Peyer's patch (tissue), 4 donors: ENCODE data around the gene ARL8B.

Experiments used
- CTCF ChIP-seq, 6 experiments: fragments of 450-650 bp in 4 of 6; fragments of 200-600 bp in 2 of 6; sonication (generic) in 1 of 6; IDR thresholded peaks; one replicate each; pipeline ENCODE4 v1.5.1; 2017 to 2019; ENCODE audit warnings: antibody characterized with exemption in 6 of 6, mild to moderate bottlenecking in 3 of 6, moderate library complexity in 1 of 6
- POLR2A ChIP-seq, 2 donors: fragments of 450-650 bp; IDR thresholded peaks; one replicate each; pipeline ENCODE4 v1.5.1; 2017; ENCODE audit warnings: antibody characterized with exemption in 2 of 2, mild to moderate bottlenecking in 2 of 2, moderate library complexity in 2 of 2

- TF ChIP-seq CTCF (IDR thresholded peaks at IDR 0.05) (no peak), POLR2A (IDR thresholded peaks at IDR 0.05) (no peak)
Measured at GRCh38 chr3:5160321-5160720, 38.2 kb downstream of the ARL8B start.
